WERI-Rb-1 (cell line): ENCODE results near the gene MRPS35.

Source experiments
- DNase-seq: peaks from one replicate; pipeline ENCODE4 v3.0.0-alpha.2; 2020
- H3K27ac ChIP-seq: fragments of 250-450 bp; sonication (Bioruptor Pico); 2 replicates; pipeline ENCODE4 v1.5.1; 2020; ENCODE audit warnings: mild to moderate bottlenecking, moderate library complexity
- H3K27me3 ChIP-seq: fragments of 250-450 bp; sonication (Bioruptor Pico); 2 replicates; pipeline ENCODE4 v1.5.1; 2021; ENCODE audit warnings: mild to moderate bottlenecking, low read depth, moderate library complexity; ENCODE audit not compliant: insufficient read depth, severe bottlenecking
- H3K36me3 ChIP-seq: fragments of 250-450 bp; sonication (Bioruptor Pico); 2 replicates; pipeline ENCODE4 v1.5.1; 2020; ENCODE audit warnings: mild to moderate bottlenecking, moderate library complexity
- H3K4me3 ChIP-seq: 2 replicates; pipeline ENCODE4 v1.5.1; 2011; ENCODE audit warnings: low read depth, mild to moderate bottlenecking, control low read depth, low read length
- H3K9me3 ChIP-seq: fragments of 250-450 bp; sonication (Bioruptor Pico); 2 replicates; pipeline ENCODE4 v1.5.1; 2021; ENCODE audit warnings: mild to moderate bottlenecking, moderate library complexity; ENCODE audit not compliant: severe bottlenecking
- TF ChIP-seq, protein P1 (sequence below): IDR thresholded peaks from 2 replicates; pipeline ENCODE4 v1.5.1; 2011; ENCODE audit warnings: low read depth, mild to moderate bottlenecking, control low read depth, inconsistent platforms, low read length

Gene MRPS35

GRCh38 chr12:27766587-27766986, 56.0 kb downstream of the MRPS35 start:
- TF ChIP-seq, protein P1, sequence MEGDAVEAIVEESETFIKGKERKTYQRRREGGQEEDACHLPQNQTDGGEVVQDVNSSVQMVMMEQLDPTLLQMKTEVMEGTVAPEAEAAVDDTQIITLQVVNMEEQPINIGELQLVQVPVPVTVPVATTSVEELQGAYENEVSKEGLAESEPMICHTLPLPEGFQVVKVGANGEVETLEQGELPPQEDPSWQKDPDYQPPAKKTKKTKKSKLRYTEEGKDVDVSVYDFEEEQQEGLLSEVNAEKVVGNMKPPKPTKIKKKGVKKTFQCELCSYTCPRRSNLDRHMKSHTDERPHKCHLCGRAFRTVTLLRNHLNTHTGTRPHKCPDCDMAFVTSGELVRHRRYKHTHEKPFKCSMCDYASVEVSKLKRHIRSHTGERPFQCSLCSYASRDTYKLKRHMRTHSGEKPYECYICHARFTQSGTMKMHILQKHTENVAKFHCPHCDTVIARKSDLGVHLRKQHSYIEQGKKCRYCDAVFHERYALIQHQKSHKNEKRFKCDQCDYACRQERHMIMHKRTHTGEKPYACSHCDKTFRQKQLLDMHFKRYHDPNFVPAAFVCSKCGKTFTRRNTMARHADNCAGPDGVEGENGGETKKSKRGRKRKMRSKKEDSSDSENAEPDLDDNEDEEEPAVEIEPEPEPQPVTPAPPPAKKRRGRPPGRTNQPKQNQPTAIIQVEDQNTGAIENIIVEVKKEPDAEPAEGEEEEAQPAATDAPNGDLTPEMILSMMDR: no peak
- no peak overlapping the region for H3K4me3 ChIP-seq

DNA sequence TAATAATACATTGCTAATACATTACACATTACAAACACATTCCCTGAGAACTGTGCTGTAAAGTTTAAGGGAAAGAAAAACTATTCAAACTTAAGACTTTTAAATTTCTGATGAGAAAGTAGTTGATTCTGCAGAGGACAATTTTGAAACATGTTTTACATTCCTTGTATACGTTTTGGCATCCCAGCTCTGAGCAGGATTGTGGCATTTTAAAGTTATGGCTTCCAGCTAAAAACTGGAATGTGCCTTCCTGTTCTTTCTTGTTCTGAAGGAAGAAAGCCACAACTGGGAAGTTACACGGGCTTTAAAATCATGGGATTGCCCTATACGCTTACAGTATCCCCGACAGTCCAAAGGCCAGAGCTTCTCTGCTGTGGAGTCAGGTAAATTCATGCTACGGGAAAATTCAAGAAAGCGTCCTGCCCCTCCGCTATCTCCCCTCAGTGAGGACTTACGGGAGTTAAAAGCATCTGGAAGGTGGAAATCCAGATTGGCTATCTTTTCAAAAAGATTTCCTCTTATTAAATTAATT, 58.6 kb downstream of the MRPS35 start:
- Histone ChIP-seq H3K9me3 (no peaks in the 10 kb centered on the region), H3K4me3 (no peak overlapping the region), H3K36me3 (no peaks in the 10 kb centered on the region), H3K27ac (no peak overlapping the region), H3K27me3 (no peaks in the 10 kb centered on the region)
- DNase-seq: no peak
- TF ChIP-seq, protein P1: no peak

More at GRCh38 chr12:27766587-27766986, 56.0 kb downstream of the MRPS35 start:
- no peaks in the 10 kb centered on the region for H3K27me3 ChIP-seq
- no peaks in the 10 kb centered on the region for H3K9me3 ChIP-seq
- no peak for DNase-seq
- H3K27ac ChIP-seq: no peak overlapping the region
- no peaks in the 10 kb centered on the region for H3K36me3 ChIP-seq

GRCh38 chr12:27771481-27772327, 61.1 kb downstream of the MRPS35 start:
- Histone ChIP-seq H3K27me3 (no peaks in the 10 kb centered on the region), H3K27ac (no peak overlapping the region), H3K36me3 (no peaks in the 10 kb centered on the region), H3K9me3 (no peaks in the 10 kb centered on the region), H3K4me3 (no peak overlapping the region)
- TF ChIP-seq, protein P1: no peak
- no peak for DNase-seq

- DNase-seq: no peak
- no peaks in the 10 kb centered on the region for H3K36me3 ChIP-seq
- no peaks in the 10 kb centered on the region for H3K27me3 ChIP-seq
- no peak overlapping the region for H3K4me3 ChIP-seq
- TF ChIP-seq, protein P1: no peak
- H3K27ac ChIP-seq: no peak overlapping the region
- no peaks in the 10 kb centered on the region for H3K9me3 ChIP-seq
Measured at GRCh38 chr12:27772328-27773049, 61.9 kb downstream of the MRPS35 start.

- H3K9me3 ChIP-seq: no peaks in the 10 kb centered on the region
- H3K36me3 ChIP-seq: peaks cover 8% of the 10 kb centered on the region
- no peaks in the 10 kb centered on the region for H3K27me3 ChIP-seq
- TF ChIP-seq, protein P1: no peak
- no peak overlapping the region for H3K27ac ChIP-seq
- H3K4me3 ChIP-seq: no peak overlapping the region
- DNase-seq: no peak
Measured at GRCh38 chr12:27777141-27777540, 66.5 kb downstream of the MRPS35 start.
